Measurements from ENCODE around the gene TEP1.

TEP1 gene

GRCh38 chr14:20400965-20401593 lies 12.2 kb downstream of the TEP1 start:
- TF ChIP-seq CTCF (IDR thresholded peaks at IDR 0.05; ENCODE audit: low read depth, low read length): no peak
- Histone ChIP-seq H3K4me3 (ENCODE audit: low read depth, low read length) (no peak overlapping the region), H3K9me3 (no peaks in the 10 kb centered on the region), H3K36me3 (no peaks in the 10 kb centered on the region), H3K27me3 (no peaks in the 10 kb centered on the region), H3K4me1 (no peaks in the 10 kb centered on the region)
- DNase-seq: no peak

GRCh38 chr14:20400589-20400964 lies 12.7 kb downstream of the TEP1 start:
- no peak overlapping the region for H3K4me3 ChIP-seq (ENCODE audit: low read depth, low read length)
- no peak for TF ChIP-seq CTCF (IDR thresholded peaks at IDR 0.05; ENCODE audit: low read depth, low read length)
- DNase-seq: no peak
- no peaks in the 10 kb centered on the region for H3K4me1 ChIP-seq
- no peaks in the 10 kb centered on the region for H3K36me3 ChIP-seq
- no peaks in the 10 kb centered on the region for H3K9me3 ChIP-seq
- H3K27me3 ChIP-seq: no peaks in the 10 kb centered on the region

GRCh38 chr14:20397511-20397910 lies 15.8 kb downstream of the TEP1 start:
- H3K27me3 ChIP-seq: no peaks in the 10 kb centered on the region
- no peak for TF ChIP-seq CTCF (IDR thresholded peaks at IDR 0.05; ENCODE audit: low read depth, low read length)
- H3K4me3 ChIP-seq (ENCODE audit: low read depth, low read length): no peak overlapping the region
- H3K36me3 ChIP-seq: no peaks in the 10 kb centered on the region
- no peak for DNase-seq
- H3K4me1 ChIP-seq: no peaks in the 10 kb centered on the region
- no peaks in the 10 kb centered on the region for H3K9me3 ChIP-seq

- H3K4me3 ChIP-seq (ENCODE audit: low read depth, low read length): no peak overlapping the region
- DNase-seq: no peak
- no peaks in the 10 kb centered on the region for H3K27me3 ChIP-seq
- H3K4me1 ChIP-seq: no peaks in the 10 kb centered on the region
- TF ChIP-seq CTCF (IDR thresholded peaks at IDR 0.05; ENCODE audit: low read depth, low read length): no peak
- H3K36me3 ChIP-seq: no peaks in the 10 kb centered on the region
- H3K9me3 ChIP-seq: no peaks in the 10 kb centered on the region
These were observed 21.8 kb downstream of the TEP1 start for GRCh38 chr14:20391505-20391904.

- Histone ChIP-seq H3K27me3 (no peaks in the 10 kb centered on the region), H3K4me1 (no peaks in the 10 kb centered on the region), H3K9me3 (no peaks in the 10 kb centered on the region), H3K4me3 (ENCODE audit: low read depth, low read length) (no peak overlapping the region), H3K36me3 (no peaks in the 10 kb centered on the region; the same call in 1 of the 2 replicates)
- DNase-seq: no peak
- TF ChIP-seq CTCF (IDR thresholded peaks at IDR 0.05; ENCODE audit: low read depth, low read length): no peak
These were observed 25.1 kb downstream of the TEP1 start for GRCh38 chr14:20388159-20388558.

- Histone ChIP-seq H3K9me3 (no peaks in the 10 kb centered on the region), H3K4me1 (no peaks in the 10 kb centered on the region), H3K4me3 (ENCODE audit: low read depth, low read length) (no peak overlapping the region), H3K27me3 (no peaks in the 10 kb centered on the region), H3K36me3 (no peaks in the 10 kb centered on the region; the same call in 1 of the 2 replicates)
- no peak for TF ChIP-seq CTCF (IDR thresholded peaks at IDR 0.05; ENCODE audit: low read depth, low read length)
- no peak for DNase-seq
These were observed 25.7 kb downstream of the TEP1 start for GRCh38 chr14:20387576-20387975.
